22Rv1 (cell line): Measurements from ENCODE around the gene NEDD4L.

Experiments used
- CTCF ChIP-seq: fragments of 450-650 bp; IDR thresholded peaks from 2 replicates; pipeline ENCODE4 v1.5.1; 2017; ENCODE audit warnings: mild to moderate bottlenecking
- ZFX ChIP-seq: fragments of 450-650 bp; IDR thresholded peaks from 2 replicates; pipeline ENCODE4 v1.6.1; 2017; ENCODE audit warnings: antibody characterized with exemption, borderline replicate concordance

- no peak for TF ChIP-seq CTCF
- TF ChIP-seq ZFX = no peak
Observed at GRCh38 chr18:58048081-58048642, 4.1 kb downstream of the NEDD4L start.
